ENCODE data around the gene COL21A1. TPM values are rescaled to one million over a fixed set of nuclear protein-coding genes. Genes with fewer than 3 reads are reported as not detected.

The COL21A1 gene
- total RNA-seq, 1 donor from 2014 or later: 1.9 TPM

DNA sequence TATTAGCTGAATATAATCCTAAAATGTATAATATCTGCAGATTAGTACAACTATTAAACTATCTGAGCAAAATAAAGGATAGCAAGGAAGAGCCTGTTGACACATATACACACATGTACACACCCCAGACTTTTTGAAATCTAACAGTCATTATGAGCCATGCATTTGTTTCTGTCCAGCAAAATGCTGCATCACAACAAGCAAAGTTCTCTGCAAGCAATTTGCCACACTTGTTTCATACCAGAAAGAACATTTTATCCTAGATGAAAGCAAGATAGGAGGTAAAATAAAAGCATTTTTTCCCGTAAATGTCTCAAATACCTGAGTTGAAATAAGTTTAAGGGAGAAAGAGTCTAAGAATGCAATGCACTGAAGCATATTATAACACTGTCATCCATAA lies 145.2 kb downstream of the COL21A1 start:
- DNase-seq: no peak

DNA sequence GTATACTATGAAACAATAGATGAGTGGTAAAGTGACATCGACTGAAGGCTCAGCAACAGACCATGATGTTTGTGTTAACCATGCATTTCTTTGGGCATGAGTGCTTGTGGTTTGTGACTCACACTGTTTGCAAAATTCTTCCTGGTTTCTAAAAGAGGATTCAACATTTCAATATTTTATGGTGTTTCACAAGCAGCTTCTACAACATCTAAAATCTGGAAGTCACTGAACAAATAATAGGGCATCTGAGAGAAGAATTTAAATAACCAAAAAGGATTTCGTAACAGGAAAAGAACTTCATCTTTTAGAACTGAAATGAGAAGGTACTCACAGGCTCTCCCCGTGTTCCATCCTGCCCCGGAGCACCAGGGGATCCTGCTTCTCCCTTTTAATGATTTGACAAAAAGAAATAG lies 146.2 kb downstream of the COL21A1 start:
- DNase-seq: no peak

DNA sequence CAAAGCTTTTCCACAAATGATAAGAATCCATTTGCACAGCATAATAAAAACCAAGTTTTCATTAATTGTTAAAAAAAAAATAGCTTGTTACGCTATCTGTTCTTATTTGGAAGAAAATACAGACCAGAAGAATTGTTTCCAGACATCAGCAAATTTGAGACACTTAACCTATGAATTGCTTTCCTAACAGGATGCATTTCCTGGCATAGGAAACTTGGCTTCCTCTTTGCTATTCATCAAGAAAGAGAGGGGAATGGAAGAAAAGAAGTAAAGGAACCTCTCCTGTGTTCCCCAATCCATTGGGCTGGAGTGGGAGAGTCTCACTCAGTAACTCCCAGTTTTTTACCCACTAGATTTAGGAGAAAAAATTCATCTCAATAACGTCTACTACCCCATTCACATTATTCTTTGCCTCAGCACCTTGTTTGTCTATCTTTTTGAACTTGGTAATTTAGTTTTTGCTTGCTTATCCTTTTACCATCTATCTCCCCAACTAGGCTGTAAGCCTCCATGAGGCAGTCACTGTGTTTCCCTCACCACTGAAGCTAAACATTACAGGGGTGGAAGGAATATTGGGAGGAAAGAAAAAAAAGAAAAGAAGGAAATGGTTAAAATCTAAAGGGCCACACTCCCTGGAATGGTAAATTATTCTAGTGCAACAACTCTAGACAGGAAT lies 150.3 kb downstream of the COL21A1 start:
- no peak for DNase-seq

DNA sequence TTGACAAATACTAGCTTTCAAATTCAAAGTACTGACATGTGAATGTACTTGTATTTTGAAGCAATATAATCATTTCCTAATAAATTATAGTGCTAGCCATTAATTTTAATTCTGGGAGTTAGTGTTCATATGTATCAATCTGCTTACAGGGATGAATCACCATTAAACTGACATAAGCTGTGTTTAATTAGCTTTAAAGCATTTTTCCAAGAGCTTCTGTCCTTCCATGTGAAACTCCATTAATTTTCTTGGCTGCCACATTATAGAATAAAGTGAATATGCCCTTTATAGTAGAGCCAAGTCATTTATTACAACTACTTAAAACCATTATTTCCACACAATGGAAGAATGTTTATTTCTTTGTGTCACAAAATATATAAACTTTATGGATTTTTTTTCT lies 150.8 kb downstream of the COL21A1 start:
- no peak for DNase-seq

DNA sequence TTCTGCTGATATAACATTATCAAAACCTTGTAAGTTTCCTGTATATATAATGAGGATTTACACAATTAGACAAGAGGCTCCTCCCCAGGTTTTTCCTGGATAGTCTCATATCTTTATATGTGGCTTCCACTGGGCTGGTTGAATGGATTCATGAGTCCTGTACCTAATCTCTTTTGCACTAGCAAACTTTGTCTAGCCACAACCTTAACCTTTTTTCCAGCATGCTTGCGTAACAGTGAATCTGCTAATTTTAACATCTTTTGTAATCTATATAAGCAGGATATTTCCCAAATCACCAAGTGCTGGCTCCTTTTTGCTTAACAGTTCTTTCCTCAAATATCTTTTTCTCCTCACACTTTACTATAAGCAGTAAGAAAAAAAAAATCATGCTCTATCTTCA lies 153.6 kb downstream of the COL21A1 start:
- DNase-seq: no peak

DNA sequence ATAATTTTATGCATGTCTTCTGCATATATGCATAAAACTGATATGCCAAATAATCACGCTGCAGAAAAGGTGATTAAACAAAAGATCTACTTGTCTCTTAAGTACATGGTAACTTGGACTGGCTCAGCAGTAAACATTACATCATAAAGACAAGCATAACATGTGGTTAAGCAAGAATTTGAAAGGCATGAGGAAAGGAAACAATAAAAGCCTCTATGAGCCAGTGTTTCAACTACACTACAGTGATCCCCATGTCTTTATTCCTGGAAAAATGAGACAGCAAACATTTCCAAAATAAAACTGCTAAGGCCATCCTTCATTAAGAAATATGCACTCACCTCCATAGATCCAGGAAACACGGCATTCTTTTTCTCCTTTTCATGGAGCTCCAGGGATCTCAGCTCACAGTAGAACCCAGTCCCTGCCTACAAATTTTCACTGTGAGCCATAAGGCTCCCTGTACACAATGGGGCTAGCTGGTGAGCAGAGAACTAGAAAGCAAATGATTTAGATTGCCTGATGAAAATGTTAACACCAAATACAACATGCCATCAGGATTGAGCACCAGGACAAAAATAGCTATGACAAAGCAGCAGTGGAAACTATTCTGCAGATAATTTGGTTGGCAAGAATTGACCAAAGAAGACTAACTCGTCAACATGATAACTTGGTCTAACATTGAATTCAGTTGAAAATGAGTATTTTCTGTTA lies 156.1 kb downstream of the COL21A1 start:
- DNase-seq: no peak

DNA sequence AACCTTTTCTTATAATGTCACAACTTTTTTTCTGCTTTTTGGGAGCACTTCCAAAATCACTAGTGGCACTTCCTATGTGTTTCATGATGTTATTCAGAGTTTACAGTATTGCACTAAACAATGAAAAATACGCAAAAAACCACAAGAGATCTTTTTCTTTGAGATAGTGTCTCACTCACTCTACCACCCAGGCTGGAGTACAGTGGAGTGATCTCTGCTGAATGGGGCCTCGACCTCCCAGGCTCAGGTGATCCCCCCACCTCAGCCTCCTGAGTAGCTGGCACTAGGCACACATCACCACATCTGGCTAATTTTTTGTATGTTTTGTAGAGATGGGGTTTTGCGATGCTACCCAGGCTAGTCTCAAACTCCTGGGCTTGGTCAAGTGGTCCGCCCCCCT lies 158.7 kb downstream of the COL21A1 start:
- DNase-seq: no peak

DNA sequence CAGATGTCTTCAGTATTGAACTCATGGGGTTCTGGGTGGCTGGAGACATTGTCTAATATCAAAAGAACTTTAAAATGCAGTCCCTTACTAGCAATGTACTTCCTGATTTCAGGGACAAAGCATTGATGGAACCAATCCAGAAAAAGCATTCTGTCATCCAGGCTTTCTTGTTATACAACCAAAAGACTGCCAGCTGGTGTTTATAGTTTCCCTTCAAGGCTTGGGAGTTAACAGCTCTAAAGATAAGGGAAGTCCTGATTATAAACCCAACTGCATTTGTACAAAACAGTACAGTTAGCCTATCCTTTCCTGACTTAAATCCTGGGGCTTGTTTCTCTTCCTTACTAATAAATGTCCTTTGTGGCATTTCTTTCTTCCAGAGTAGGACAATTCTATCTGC lies 160.0 kb downstream of the COL21A1 start:
- no peak for DNase-seq

DNA sequence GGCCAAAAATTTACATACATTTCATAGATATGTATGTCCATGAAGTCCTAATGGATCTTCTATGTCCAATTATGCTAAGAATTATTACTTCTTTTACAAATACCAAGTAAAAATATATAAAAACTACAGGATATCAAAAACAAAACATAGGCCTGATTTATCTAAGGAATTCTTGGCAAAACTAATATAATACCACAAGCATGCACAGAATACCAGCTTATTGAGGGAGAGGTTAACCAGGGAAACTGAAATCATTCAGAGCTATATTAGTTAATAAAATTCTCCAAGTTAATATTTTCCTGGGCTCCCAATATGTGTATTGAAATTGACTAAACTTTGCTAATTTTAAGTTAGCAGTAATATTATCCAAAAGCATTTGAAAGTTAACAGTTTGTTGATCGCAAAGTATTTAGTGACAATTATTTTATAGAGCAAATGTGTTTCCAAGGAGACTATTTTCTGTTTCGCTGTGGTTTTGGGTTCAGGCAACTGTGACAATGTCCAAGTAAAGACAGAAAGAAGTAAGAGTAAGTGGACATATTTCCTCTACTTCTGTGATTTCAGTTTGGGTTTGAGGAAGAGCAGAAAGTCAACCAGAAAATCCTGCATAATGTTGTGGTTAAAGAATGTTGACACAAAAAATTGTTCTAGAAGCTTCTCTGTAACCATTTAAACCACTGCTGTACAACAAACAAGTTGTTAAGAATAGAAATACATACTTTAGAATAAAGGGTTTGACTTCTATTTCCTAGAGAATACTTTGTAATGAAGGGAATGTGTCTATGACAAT lies 167.4 kb downstream of the COL21A1 start:
- DNase-seq: no peak

DNA sequence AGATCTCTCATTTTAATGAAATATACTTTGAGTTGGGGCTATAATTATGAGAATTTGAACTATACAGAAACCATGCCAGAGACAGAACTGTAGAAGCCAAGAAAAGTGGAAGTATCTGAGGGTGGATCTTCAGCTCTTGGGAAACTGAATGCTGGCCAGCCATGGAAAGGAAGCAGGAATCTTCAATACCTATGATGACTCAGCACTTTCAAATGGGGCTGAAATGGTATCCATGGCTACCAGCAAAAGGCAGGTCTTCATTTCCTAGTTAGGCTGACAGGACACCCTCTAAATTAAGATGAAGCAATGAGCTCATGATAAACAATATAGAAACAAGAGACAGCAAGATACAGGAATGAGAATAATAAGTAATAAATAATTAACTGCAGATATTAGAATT lies 171.3 kb downstream of the COL21A1 start:
- no peak for DNase-seq

DNA sequence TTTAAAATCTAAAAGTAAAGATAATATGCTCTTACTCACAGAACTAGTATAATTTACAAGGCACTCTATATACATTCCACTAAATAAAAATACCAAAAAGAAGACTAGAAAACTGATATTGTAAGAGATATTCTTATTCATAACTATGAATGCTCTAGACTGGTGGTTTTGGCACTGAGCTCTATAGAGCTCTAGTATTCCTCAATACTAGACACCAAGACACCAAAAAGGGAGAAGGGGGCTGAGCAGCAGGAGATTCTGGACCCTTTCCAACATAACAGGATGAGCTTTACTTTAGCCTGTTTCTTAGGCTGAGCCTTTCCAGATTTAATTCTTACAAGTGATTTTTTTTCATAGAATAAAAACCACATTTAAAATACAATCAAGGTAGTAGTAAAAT lies 173.6 kb downstream of the COL21A1 start:
- DNase-seq: no peak

DNA sequence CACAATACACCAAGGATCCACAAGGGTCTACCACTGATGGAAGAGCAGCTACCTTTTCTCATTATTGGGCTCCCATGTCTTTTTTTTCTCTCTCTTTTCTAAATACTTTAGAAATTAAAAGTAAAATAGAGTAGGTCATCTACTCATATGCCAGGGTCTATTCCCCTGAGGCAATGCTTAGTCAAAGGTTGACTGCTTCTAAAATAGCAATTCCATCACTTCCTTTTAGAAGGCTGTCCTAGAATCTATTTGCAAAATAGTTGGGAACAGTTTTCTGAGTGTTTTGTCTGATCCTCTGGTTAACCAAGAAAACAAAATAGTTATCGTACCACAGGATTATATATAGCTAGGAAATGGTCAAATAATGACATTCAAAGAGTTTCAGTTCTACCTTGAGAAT lies 174.1 kb downstream of the COL21A1 start:
- no peak for DNase-seq

DNA sequence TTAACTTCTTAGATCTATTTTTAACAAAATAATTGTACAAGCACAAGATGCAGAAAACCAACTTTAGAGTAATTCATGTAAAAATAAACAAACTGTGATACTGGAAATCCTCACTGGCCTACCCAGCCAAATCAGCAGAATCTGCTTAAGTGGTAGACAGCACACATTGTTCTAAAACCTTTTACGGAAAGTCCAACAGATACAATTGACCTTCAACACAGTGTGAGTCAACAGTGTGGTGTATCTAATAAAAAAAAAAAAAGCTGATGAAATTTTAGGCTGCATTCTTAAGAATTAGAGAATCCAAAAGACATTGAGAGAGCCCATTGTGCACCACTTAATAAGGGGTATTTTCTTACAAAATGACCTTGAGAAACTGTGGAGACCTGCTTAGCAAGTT lies 174.5 kb downstream of the COL21A1 start:
- no peak for DNase-seq

DNA sequence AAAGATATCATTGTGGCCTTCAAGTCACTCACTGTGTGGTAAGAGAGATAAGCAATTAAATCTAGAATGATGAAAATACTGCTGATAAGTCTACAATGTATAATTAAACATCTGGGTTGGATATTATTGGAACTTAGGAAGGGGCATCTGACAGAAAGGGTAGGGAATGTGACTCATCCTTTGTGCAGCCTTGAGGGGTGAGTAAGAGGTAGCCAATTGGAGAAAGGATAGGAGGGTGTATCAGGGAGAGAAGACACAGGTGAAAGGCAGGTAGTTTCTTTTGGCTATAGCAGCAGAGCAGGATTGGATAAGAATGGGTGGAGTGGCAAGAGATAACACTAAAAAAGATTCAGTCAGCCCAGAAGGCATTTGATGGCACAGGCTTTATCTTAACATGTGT lies 182.0 kb downstream of the COL21A1 start:
- DNase-seq: no peak

DNA sequence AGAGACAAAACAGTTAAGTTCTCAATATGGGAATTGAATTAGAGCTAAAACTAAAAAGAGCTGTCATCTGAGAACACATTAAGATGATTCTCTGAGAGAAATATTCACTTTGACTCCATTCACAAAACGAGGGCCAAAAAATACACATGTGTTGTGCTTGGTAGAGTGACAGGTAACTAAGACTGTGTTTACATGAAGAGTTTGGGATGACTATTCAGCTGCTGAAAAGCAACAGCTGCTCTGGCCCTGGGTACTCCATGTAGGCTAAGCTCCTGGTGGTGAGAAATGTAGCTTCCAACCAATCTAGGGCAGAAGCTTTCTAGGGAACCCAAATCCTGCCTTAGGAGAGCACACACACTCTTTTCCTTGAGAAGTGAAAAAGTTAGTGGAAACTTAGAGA lies 184.5 kb downstream of the COL21A1 start:
- no peak for DNase-seq

DNA sequence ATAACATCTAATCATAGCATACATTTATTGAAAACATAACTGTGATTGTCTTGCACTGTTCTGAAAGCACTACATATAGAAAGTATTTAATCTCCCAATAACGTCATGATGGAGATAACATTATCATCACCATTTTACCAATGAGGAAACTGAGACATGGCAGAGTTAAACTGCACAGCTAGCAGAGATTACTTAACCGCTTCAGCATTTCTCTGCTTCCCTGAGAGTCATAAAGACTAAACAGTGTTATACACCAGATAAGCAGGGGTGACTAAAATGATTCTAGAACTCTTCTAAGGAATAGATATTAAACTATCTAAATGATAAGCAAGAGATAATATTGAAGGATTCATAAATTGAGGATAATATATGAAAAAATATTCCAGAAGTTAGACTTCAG lies 188.7 kb downstream of the COL21A1 start:
- no peak for DNase-seq

DNA sequence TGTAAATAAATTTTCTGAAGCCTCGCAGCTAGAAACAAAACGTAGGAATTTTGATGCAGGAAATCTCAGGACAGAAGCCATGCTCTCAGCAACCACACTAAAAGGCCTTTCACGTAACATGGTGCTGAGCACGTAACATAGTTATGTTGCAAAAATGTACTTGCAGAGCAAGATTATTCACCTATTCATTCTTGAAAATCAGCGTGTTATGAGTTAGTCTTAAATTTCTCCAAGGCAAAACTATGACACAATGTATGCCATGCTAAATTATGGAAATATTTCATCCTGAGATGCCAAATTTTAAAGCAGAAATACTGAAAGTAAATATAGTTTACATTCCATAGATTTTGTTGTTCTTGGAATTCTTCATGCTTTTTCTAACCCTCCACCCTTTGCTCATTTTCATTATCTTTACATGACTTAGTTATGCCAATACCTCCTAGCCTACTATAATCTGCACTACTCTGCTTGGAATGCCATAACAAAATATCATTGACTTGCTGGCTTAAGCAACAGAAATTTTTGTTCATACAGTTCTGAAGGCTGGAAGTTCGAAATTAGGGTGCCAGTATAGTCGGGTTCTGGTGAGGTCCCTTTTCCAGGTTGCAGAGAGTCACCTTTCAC lies 192.2 kb downstream of the COL21A1 start:
- no peak for DNase-seq

DNA sequence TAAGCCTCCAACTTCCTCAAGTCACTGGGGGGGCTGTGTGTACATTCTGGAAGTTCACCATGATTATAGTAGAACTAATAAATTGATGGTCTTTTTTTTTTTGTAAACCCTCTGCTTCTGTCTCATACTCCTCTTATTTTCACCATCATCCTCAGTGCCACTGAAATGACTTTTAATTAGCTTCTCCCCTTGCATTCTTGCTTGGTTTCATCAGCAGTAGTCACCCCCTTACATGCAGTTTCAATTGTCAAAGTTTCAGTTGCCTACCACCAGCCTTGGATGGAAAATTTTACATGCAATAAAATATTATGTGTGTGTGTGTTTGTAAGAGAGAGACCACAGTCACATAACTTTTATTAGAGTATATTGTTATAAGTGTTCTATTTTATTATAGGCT lies 196.2 kb downstream of the COL21A1 start:
- no peak for DNase-seq

DNA sequence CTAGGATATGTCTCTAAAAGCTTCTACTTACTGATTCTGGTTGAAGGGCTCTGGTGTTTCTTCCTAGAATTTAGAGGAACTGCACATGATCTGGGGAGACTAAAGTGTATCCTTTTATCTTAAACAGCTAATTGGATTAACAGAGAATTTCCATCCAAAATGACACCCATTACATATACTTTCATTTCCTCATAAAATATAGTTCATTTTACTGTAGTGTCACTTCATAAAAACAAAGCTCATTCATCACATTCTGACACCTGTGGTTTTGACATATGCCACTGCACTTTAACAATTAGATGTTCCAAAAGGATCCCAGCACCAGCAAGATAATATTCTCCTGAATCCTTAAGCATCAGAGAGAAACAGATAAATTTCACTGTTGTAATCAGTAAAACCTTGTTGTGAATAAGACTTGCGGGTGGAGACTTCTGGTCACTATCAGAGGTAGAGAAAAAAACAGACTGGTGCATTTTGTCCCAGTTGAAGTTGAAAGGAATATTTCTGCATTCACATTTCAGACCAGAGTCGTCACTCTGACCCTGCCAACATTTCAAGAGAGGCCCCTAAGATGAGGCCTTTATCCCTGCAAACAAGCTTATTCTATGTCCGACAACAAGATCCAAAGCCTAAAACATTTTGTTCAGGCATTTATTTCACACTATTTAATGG lies 196.7 kb downstream of the COL21A1 start:
- no peak for DNase-seq

DNA sequence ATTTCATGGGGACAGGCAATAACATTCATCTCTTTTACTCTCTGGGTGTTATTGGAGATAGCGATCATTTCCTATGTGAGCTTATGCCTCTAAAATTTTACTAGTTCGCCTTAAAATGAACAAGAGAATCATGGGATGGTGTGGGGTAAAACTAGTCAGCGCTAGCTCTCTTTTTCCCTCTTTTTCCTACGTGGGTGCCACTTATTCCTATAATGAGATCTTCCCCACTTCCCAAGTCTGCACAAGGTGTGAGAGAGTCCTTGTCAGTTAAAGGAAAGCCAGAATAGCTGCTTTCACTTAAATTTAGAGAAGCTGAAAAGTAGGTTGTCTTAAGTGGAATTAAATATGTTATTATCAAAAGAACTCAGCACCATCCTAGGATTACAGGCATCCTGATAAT lies 198.8 kb downstream of the COL21A1 start:
- no peak for DNase-seq

DNA sequence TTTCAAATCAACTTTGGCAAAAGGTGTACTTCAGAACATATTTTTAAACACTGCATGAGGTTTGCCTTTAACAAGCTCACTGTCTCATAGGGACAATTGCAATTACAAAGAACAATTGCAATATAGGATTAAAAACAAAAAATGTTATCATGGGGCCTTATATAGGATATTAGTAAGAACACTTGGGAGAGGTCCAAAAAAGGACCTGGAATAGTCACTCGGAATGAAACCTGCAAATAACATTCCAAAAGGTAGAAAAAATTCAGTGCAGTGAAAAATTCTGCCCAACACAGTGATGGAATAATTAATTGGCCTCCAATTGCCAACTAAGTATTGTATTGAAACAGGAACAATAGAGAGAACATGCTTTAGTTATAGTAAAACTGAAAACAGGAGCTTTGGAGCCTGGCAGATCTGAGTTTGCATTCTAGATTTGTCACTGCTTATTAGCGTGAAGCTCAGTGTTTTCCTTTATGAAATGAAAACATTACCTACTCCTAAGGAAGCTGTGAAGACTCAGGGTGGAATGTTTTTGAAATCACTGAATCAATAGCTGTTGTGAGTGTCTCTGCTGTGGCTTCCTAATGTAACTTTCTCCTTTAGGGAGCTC lies 199.3 kb downstream of the COL21A1 start:
- no peak for DNase-seq

DNA sequence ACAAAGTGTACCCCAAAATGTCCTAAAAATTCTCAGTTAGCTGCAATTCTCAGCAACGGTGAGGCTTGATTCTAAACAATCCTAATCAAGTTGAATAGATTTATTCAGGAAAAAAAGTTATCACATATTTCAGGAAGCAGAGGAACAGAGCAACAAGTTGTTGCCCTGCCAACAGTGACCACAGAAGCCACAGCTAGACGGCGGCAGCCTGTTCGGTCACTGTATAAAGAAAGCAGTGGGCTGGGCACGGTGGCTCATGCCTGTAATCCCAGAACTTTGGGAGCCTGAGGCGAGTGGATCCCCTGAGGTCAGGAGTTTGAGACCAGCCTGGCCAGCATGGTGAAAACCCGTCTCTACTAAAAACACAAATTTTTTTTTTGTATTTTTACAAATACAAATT lies 200.8 kb downstream of the COL21A1 start:
- DNase-seq: no peak

All from occipital lobe (tissue), 2 donors.